Breast epithelium (tissue), 3 donors: ENCODE data around the gene GOLGA6A.

Experiments
- POLR2A ChIP-seq: fragments of 450-650 bp; IDR thresholded peaks from one replicate; pipeline ENCODE4 v1.6.1; 2016; ENCODE audit warnings: antibody characterized with exemption, mild to moderate bottlenecking, moderate library complexity
- POLR2AphosphoS5 ChIP-seq, 3 donors: sonication (generic); formaldehyde crosslinking; IDR thresholded peaks; one replicate each; pipeline ENCODE4 v1.6.1; 2017; ENCODE audit warnings: antibody characterized with exemption in 3 of 3

DNA sequence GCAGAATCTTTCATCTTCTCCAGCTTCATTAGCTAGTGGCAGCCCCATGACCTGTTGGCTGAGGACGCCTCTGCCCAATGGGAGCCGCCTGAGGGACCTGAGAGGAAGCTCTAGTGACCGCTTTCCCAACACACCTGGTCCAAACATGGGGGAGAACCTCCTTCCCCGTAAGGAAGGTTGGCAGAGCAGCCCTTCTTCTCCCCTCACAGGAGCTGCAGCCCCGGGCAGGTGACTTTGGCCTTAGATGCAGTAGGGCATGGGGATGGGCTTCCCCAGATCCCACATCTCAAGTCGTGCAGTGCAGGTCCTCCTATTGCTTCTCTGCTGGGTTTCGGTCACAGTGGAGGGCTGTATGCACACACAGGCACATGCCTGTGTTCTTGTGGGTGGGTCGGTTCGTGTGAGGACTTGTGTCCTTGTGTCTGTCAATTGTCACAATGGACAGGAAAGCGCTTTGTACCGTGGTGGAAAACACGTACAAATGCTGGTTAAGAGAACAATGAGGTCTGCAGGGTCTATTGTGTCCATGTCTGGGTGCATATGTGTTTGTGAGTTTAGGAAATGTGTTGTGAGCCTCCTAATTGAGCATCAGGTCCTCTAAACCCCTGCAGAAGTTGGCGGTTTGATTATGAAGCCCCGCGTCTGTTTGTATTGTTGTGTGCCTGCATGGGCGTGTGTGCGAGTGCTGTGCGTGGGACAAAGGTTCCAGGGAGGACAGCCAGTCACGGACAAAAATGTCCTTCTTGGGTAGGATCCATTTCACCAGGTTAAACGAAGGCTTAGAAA, 49.5 kb upstream of the GOLGA6A start:
- TF ChIP-seq POLR2AphosphoS5 (IDR thresholded peaks at IDR 0.05) (no peak), POLR2A (no peak)
